ENCODE measurements around the gene NME3. TPM values are rescaled to one million over a fixed set of nuclear protein-coding genes. Genes with fewer than 3 reads are reported as not detected.

Gene NME3
- polyA plus RNA-seq, 3 donors, result 57.7 to 80.2 (median 74.7) TPM

GRCh38 chr16:1812732-1813163, 41.4 kb upstream of the NME3 start:
- peak in 2 of 3 donors; percentile 16 to 21 for DNase-seq
- Mint-ChIP-seq H3K9me3 (no peaks in the 10 kb centered on the region), H3K4me1 (no peaks in the 10 kb centered on the region), H3K27me3 (ENCODE audit: low read depth in 3 of 3) (no peaks in the 10 kb centered on the region), H3K36me3 (peaks cover 57 to 86% of the 10 kb centered on the region in 2 donors), H3K27ac (peak overlapping the region in 2 of 7 donors; percentile 17 to 25), H3K4me3 (no peak overlapping the region)
- no peak for TF ChIP-seq CTCF (IDR thresholded peaks at IDR 0.05)
- H3K9ac ChIP-seq (ENCODE audit: insufficient read depth, low read length, poor library complexity, severe bottlenecking), result no peak overlapping the region
- peaks cover 27% of the 10 kb centered on the region for H4K20me1 ChIP-seq (ENCODE audit: insufficient read depth, low read length)
- H3K9me3 ChIP-seq (replicated peaks in 1 of 2; ENCODE audit: control insufficient read depth in 1 of 2, insufficient read depth in 1 of 2, low read length in 2 of 2), result no peaks in the 10 kb centered on the region
- peaks cover 60 to 73% of the 10 kb centered on the region in 2 donors for H3K36me3 ChIP-seq (replicated peaks in 1 of 2; ENCODE audit: control insufficient read depth in 1 of 2, insufficient read depth in 2 of 2, low read length in 2 of 2)
- H3K4me1 ChIP-seq (ENCODE audit: control insufficient read depth in 1 of 2, insufficient read depth in 2 of 2, low read length in 2 of 2), result no peaks in the 10 kb centered on the region
- 11% methylated on average over 11 of the region's 17 CpGs for whole genome bisulfite sequencing (ENCODE audit: insufficient coverage)
- H3K4me3 ChIP-seq (replicated peaks in 1 of 3; ENCODE audit: low read depth in 2 of 3, low read length in 3 of 3), result no peak overlapping the region
- no peaks in the 10 kb centered on the region for H3K27me3 ChIP-seq (ENCODE audit: control insufficient read depth in 2 of 2, insufficient read depth in 2 of 2, low read length in 2 of 2)
- intact Hi-C loops (cut with micrococcal nuclease), result no loop called here
- no peak overlapping the region for H3K27ac ChIP-seq (ENCODE audit: low read depth in 1 of 2, low read length in 2 of 2)
- H2AFZ ChIP-seq (ENCODE audit: insufficient read depth, low read depth, low read length, poor library complexity, severe bottlenecking), result no peak overlapping the region
- no peaks in the 10 kb centered on the region for H3K79me2 ChIP-seq (ENCODE audit: insufficient read depth, low read length)
- H3K4me2 ChIP-seq (replicated peaks; ENCODE audit: extremely low read depth, low read length, poor library complexity, severe bottlenecking), result no peak overlapping the region

GRCh38 chr16:1810536-1810935, 39.2 kb upstream of the NME3 start:
- no peak overlapping the region for H3K9ac ChIP-seq (ENCODE audit: insufficient read depth, low read length, poor library complexity, severe bottlenecking)
- H3K4me3 Mint-ChIP-seq, result no peak overlapping the region
- WGBS (ENCODE audit: insufficient coverage), result 99% methylated on average over 12 of the region's 16 CpGs
- no peak for DNase-seq
- no peak for TF ChIP-seq CTCF (IDR thresholded peaks at IDR 0.05)
- peaks cover 0 to 2% (median 0%) of the 10 kb centered on the region in 7 donors for H3K9me3 Mint-ChIP-seq
- no peaks in the 10 kb centered on the region for H3K27me3 ChIP-seq (ENCODE audit: control insufficient read depth in 2 of 2, insufficient read depth in 2 of 2, low read length in 2 of 2)
- H3K79me2 ChIP-seq (ENCODE audit: insufficient read depth, low read length), result no peaks in the 10 kb centered on the region
- intact Hi-C loops (cut with micrococcal nuclease), result no loop called here
- H3K27ac ChIP-seq (ENCODE audit: low read depth in 1 of 2, low read length in 2 of 2), result no peak overlapping the region
- no peaks in the 10 kb centered on the region for H3K27me3 Mint-ChIP-seq (ENCODE audit: low read depth in 3 of 3)
- H3K36me3 ChIP-seq (replicated peaks in 1 of 2; ENCODE audit: control insufficient read depth in 1 of 2, insufficient read depth in 2 of 2, low read length in 2 of 2), result peaks cover 46 to 64% of the 10 kb centered on the region in 2 donors
- no peak overlapping the region for H3K4me2 ChIP-seq (replicated peaks; ENCODE audit: extremely low read depth, low read length, poor library complexity, severe bottlenecking)
- H3K4me3 ChIP-seq (replicated peaks in 1 of 3; ENCODE audit: low read depth in 2 of 3, low read length in 3 of 3), result no peak overlapping the region
- peaks cover 53 to 83% of the 10 kb centered on the region in 2 donors for H3K36me3 Mint-ChIP-seq
- no peaks in the 10 kb centered on the region for H3K9me3 ChIP-seq (replicated peaks in 1 of 2; ENCODE audit: control insufficient read depth in 1 of 2, insufficient read depth in 1 of 2, low read length in 2 of 2)
- no peaks in the 10 kb centered on the region for H3K4me1 ChIP-seq (ENCODE audit: control insufficient read depth in 1 of 2, insufficient read depth in 2 of 2, low read length in 2 of 2)
- no peaks in the 10 kb centered on the region for H3K4me1 Mint-ChIP-seq
- peaks cover 19% of the 10 kb centered on the region for H4K20me1 ChIP-seq (ENCODE audit: insufficient read depth, low read length)
- no peak overlapping the region for H2AFZ ChIP-seq (ENCODE audit: insufficient read depth, low read depth, low read length, poor library complexity, severe bottlenecking)
- H3K27ac Mint-ChIP-seq, result no peak overlapping the region

All from CD14-positive monocyte (primary cell).